Hematopoietic multipotent progenitor cell treated with erythropoietin and hydrocortisone succinate and interleukin-3 and kit ligand, for 15 days (in vitro differentiated cells): ENCODE measurements around the gene TRAK2.
"Not testable (repeated sequence)": the region's sequence is repeated elsewhere in the genome, so short reads cannot be mapped to it uniquely, and the experiment has no call there.

ENCODE experiments used
- DNase-seq: peaks from one replicate; pipeline ENCODE4 v3.0.0-alpha.2; 2015; ENCODE audit warnings: low spot score

TRAK2 gene

GRCh38 chr2:201419057-201419635, 32.1 kb downstream of the TRAK2 start:
- DNase-seq, result peak; percentile 39

- DNase-seq, result no peak
Measured at GRCh38 chr2:201415149-201415548, 36.1 kb downstream of the TRAK2 start.

GRCh38 chr2:201414099-201415023, 36.9 kb downstream of the TRAK2 start:
- DNase-seq, result no peak

DNA sequence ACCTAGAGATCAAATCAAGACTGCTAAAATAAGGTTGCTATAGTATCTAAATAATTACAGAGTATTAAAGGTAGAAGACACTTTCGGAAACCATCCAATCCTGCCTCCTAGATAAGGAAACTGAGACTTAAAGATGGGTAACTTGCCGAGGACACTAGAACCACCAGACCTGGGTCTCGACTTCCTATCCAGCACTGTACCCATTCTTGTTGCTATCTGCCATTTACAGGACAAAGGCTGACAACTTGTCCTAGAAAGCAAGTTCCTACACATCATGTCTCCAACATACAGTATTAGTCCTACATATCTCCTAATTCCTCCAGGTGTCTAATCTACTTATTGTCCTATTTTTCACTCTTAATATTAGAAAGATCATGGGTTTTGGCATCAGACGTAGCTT, 37.7 kb downstream of the TRAK2 start:
- no peak for DNase-seq

- no peak for DNase-seq
Measured at GRCh38 chr2:201413143-201413542, 38.1 kb downstream of the TRAK2 start.

DNA sequence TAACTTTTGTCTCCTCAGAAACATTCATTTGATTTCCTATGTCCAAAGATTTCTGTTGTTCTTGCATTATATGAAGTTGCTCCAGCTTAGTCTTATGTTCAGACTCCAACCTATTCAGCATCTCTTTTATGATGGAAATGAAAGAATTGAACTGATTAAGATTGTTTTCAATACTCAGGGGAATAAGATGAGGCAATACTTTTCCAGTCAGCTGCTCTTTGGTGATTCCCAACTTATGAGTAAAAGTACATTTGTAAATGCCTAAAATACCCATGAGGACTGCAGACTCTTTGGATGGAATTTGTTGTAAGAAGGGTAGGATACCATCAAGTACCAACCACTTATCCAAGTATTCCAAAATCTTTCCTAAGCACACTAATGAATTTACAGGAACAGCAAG, 39.8 kb downstream of the TRAK2 start:
- no peak for DNase-seq

DNA sequence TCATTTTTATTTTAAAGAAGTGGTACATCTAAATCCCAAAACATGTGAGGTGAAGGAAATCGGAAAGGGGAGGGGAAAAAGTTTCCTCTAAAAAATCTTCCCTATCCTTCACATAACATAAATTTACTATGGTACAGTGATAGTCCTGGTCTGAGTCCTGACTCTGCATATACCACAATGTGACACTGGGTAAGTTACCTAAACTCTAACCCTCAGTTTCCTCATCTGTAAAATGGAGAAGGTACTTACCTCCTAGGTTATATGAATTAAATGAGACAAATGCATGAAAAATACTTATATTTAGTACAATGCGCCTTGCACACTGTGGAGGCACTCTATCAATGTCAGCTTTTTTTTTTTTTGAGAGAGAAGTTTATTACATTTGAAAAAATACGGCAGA, 42.3 kb downstream of the TRAK2 start:
- DNase-seq, result no peak

GRCh38 chr2:201407265-201407664, 44.0 kb downstream of the TRAK2 start:
- no peak for DNase-seq

- peak; percentile 81 for DNase-seq
Measured at GRCh38 chr2:201406077-201406662, 45.1 kb downstream of the TRAK2 start.

GRCh38 chr2:201404699-201405280, 46.5 kb downstream of the TRAK2 start:
- no peak for DNase-seq

GRCh38 chr2:201403880-201404279, 47.4 kb downstream of the TRAK2 start:
- peak; percentile 40 for DNase-seq

DNA sequence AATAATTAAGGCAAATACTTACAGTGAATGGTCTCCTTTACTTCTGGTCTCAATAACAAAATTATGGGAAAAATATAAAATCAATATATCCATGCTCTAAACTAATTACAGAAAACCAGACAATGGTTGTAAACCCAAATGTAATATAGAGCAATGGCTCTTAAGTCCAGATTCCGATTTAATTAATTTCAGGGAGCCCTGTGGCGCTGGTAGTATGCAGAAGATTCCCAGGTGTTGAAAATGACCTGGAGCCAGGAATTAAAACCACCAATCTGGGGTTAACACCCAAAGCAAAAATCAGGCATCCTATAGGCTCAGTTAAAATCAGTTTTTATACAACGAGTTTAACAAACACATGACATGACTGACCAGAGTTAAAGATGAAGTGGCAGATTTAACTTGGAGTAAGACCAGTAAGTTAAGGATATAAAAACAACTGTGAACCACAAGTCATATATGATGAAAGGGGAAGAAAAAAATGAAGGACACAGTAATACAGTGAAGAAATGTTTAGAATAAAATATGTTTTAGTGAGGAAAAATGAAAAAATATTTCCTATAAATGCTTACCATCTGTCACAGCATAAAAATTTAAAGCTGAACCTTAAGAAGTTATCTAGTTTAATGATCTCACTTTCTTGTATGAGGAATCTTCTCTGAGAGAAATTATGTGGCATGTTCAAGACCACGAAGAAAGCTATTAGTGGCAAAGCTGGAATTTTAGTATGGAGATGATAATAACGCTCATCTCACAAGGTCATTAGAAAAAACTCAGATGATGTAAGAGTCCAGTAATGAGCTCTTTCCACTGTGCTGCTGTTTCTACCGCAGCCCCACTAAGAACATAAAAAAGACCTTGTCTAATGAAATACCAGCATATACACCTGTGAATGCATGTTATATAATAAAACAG, 48.4 kb downstream of the TRAK2 start:
- no peak for DNase-seq

DNA sequence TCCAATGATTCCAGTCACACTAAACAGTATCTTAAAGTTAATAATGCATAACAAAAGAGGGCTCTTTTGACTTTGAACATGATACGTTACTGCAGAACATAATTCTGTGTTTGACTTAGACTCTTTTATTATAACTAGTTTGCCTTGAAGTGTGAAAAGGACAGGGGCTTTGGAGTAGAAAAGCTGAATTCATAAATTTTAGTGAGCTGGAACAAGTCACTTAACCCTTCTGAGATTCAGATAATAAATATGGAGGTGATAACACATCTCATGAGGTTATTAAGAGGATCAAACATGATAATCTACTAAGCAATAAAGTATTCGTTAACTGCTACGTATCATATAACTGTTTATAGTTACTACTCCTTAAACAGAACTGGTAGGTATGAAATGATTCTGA, 49.4 kb downstream of the TRAK2 start:
- no peak for DNase-seq

GRCh38 chr2:201396595-201396994, 54.7 kb downstream of the TRAK2 start:
- DNase-seq, result no peak

DNA sequence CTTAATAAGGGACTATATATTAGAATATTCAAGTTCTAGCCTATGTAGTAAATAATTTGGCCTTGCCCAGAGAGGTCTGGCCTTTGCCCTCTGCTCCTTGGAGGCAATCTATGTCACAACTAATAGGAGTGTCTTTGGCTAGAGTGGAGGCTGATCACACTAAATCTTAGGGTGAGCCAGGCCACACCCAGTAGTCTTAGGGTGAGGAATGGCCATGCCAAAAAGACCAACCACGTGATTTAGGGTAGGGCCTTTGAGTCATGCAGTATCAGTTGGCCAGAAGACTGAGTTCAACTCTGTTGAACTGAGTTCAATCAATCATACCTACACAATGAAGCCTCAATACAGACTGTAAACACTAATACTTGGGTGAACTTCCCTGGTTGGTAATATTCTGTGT, 68.1 kb downstream of the TRAK2 start:
- peak; percentile 80 for DNase-seq

DNA sequence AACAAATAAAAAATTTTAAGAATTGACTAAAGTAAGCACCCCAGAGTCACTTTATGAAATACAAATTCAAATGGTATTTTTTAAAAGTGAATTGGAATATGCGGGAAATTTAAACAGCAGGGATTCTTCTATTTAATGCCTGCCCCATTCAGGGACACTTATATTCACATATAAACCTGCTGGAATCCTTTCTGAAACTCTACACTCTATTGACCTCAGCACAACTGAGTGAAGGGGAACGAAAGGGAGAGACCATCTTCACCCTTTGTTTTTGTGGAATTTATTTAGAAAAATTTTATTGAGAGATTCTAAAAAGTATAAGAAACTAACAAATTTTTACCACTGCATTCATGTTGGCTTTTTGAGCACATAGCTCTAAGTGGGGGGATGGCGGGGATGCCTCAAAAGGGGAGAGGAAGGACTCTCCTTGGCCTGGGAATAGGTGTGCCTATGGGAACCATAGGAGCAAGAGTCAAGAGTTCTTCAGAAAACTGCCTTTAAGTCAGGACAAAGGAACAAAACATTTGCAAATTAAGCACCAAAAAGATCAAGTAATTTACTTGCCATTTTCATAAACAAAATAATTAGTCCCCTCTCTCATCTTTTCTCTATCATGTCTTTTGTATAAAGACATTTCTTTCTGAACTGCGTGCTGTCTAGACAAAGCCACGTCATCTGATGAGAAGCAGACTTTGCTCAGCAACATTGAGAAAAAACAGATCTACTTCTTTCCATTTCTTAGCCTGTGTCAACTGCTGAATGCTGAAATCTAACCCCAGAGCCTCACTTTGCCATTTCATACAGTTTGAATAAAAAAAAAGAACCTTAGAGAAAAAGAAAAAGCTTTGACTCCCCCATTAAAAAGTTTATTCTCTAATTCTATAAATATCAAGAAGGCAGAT, 72.5 kb downstream of the TRAK2 start:
- no peak for DNase-seq

DNA sequence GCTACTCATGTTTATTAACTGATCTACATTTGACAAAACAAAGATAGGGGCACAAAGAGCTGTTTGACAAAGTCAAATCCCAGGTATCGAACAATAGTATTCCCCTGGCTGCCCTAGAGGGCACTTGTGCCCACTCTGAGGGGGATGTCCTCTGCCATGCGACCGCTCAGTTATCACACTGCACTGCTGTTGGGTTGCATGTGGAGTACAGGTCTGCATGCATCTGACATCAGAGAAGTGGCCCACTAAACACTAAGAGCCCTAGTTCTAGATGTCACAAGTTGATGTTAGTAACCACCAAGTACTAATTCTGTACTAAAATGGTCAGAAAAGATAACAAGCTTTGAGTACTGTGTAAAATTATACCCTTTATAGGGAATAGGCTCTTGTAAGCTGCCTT, 74.0 kb downstream of the TRAK2 start:
- DNase-seq, result no peak

- DNase-seq, result no peak
Measured at GRCh38 chr2:201369775-201370174, 81.5 kb downstream of the TRAK2 start.

- not testable (repeated sequence) for DNase-seq
Measured at GRCh38 chr2:201369318-201369717, 81.9 kb downstream of the TRAK2 start.

DNA sequence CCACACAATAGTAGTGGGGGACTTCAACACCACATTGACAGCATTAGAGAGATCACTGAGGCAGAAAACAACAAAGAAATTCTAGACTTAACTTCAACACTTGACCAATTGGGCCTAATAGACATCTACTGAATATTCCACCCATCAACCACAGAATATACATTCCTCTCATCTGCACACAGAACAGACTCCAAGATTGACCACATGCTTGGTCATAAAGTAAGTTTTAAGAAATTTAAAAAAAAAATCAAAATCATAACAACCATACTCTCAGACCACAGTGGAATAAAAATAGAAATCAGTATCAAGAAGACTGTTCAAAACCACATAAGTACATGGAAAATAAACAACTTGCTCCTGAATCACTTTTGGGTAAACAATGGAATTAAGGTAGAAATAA, 85.1 kb downstream of the TRAK2 start:
- no peak for DNase-seq
